ENCODE measurements around the gene NEUROD6. TPM values are rescaled to one million over a fixed set of nuclear protein-coding genes. Genes with fewer than 3 reads are reported as not detected.

Gene NEUROD6
- total RNA-seq, 1 experiment from 2014 or later, result not detected

DNA sequence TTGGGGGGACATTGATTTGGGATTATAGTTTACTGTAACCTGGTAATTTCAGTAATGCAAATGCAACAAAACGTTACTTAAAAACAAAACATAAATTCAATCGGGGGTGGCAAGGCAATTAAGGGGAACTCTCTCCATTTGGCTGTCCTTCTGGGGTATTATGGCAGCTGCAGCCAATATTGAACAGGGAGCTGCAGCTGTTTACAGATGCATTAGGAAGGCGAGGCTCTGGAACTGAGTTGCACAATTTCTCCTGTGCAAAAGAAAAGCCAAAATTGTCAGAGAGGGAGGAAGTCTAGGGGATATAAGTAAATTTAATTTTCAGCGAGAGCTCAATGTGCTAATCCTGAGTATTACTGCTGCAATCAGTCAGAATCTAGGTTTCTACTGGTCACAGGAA is 36.1 kb downstream of the NEUROD6 start:
- in situ Hi-C loops (cut with HindIII; ENCODE audit: low pct_unique_long_range_greater_than_20kb, low sequenced_read_pairs) (no loop called here), intact Hi-C loops (cut with micrococcal nuclease; ENCODE audit: unreplicated experiment) (no loop called here)
- no peaks in the 10 kb centered on the region for H3K36me3 ChIP-seq (ENCODE audit: control insufficient read depth, insufficient read depth, low read length)
- peaks cover 4% of the 10 kb centered on the region; the same call in 1 of the 2 replicates for H3K27me3 ChIP-seq (ENCODE audit: control insufficient read depth, insufficient read depth, low read length)
- DNase-seq (ENCODE audit: low read depth, low spot score) (no peak), ATAC-seq (no peak)
- POLR2A ChIA-PET, result no interaction called here
- H3K4me1 ChIP-seq (ENCODE audit: control insufficient read depth, insufficient read depth, low read length), result no peaks in the 10 kb centered on the region
- CTCF ChIA-PET, result no interaction called here
- H3K9me3 ChIP-seq (ENCODE audit: control insufficient read depth, insufficient read depth, low read depth, low read length), result no peaks in the 10 kb centered on the region
- no peak overlapping the region for H3K4me3 ChIP-seq (ENCODE audit: low read depth in 2 of 2, low read length in 2 of 2)
- BruUV-seq (replicated peaks), result no TSS peak
- H3K27ac ChIP-seq (ENCODE audit: low read length), result no peak overlapping the region
- TF ChIP-seq, protein P1, sequence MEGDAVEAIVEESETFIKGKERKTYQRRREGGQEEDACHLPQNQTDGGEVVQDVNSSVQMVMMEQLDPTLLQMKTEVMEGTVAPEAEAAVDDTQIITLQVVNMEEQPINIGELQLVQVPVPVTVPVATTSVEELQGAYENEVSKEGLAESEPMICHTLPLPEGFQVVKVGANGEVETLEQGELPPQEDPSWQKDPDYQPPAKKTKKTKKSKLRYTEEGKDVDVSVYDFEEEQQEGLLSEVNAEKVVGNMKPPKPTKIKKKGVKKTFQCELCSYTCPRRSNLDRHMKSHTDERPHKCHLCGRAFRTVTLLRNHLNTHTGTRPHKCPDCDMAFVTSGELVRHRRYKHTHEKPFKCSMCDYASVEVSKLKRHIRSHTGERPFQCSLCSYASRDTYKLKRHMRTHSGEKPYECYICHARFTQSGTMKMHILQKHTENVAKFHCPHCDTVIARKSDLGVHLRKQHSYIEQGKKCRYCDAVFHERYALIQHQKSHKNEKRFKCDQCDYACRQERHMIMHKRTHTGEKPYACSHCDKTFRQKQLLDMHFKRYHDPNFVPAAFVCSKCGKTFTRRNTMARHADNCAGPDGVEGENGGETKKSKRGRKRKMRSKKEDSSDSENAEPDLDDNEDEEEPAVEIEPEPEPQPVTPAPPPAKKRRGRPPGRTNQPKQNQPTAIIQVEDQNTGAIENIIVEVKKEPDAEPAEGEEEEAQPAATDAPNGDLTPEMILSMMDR (IDR thresholded peaks at IDR 0.05), result no peak
- TF ChIP-seq TCF7L2 (IDR thresholded peaks at IDR 0.05; ENCODE audit: low read depth, low read length) (no peak), SIN3A (IDR thresholded peaks at IDR 0.05; ENCODE audit: borderline replicate concordance, insufficient read depth, low read depth, low read length) (no peak), POLR2AphosphoS5 (IDR thresholded peaks at IDR 0.05; ENCODE audit: low read depth, low read length) (no peak)
- TF ChIP-seq, protein P2, sequence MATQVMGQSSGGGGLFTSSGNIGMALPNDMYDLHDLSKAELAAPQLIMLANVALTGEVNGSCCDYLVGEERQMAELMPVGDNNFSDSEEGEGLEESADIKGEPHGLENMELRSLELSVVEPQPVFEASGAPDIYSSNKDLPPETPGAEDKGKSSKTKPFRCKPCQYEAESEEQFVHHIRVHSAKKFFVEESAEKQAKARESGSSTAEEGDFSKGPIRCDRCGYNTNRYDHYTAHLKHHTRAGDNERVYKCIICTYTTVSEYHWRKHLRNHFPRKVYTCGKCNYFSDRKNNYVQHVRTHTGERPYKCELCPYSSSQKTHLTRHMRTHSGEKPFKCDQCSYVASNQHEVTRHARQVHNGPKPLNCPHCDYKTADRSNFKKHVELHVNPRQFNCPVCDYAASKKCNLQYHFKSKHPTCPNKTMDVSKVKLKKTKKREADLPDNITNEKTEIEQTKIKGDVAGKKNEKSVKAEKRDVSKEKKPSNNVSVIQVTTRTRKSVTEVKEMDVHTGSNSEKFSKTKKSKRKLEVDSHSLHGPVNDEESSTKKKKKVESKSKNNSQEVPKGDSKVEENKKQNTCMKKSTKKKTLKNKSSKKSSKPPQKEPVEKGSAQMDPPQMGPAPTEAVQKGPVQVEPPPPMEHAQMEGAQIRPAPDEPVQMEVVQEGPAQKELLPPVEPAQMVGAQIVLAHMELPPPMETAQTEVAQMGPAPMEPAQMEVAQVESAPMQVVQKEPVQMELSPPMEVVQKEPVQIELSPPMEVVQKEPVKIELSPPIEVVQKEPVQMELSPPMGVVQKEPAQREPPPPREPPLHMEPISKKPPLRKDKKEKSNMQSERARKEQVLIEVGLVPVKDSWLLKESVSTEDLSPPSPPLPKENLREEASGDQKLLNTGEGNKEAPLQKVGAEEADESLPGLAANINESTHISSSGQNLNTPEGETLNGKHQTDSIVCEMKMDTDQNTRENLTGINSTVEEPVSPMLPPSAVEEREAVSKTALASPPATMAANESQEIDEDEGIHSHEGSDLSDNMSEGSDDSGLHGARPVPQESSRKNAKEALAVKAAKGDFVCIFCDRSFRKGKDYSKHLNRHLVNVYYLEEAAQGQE (IDR thresholded peaks at IDR 0.05; ENCODE audit: insufficient read depth in 1 of 2, low read depth in 2 of 2, low read length in 1 of 2), result no peak

DNA sequence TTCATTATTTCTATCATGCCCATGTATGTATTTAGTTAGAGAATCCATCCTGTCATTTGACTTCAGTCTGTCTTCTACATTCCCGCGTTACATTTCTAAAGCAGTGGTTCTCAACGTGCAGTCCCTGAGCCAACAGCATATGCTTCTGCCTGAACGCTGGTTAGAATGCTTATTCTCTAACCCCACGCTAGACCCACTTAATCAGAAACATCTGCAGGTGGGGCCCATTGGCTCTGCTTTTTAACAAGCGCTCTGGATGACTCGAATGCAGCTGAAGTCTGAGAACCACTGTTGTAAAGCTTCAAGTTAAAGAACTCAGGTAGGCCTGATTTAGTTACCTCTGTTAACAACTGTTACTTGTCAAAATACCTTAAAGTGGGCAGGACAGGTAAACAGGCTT is 38.2 kb downstream of the NEUROD6 start:
- no TSS peak for BruUV-seq (replicated peaks)

More for the DNA sequence above, 38.2 kb downstream of the NEUROD6 start:
- DNase-seq (ENCODE audit: low read depth, low spot score) (no peak), ATAC-seq (no peak)
- POLR2A ChIA-PET, result no interaction called here
- TF ChIP-seq SIN3A (IDR thresholded peaks at IDR 0.05; ENCODE audit: borderline replicate concordance, insufficient read depth, low read depth, low read length) (no peak), TCF7L2 (IDR thresholded peaks at IDR 0.05; ENCODE audit: low read depth, low read length) (no peak), POLR2AphosphoS5 (IDR thresholded peaks at IDR 0.05; ENCODE audit: low read depth, low read length) (no peak)
- TF ChIP-seq, protein P1 (IDR thresholded peaks at IDR 0.05), result no peak
- TF ChIP-seq, protein P2 (IDR thresholded peaks at IDR 0.05; ENCODE audit: insufficient read depth in 1 of 2, low read depth in 2 of 2, low read length in 1 of 2), result no peak
- H3K27me3 ChIP-seq (ENCODE audit: control insufficient read depth, insufficient read depth, low read length), result peaks cover 4% of the 10 kb centered on the region; the same call in 1 of the 2 replicates
- H3K4me1 ChIP-seq (ENCODE audit: control insufficient read depth, insufficient read depth, low read length), result no peaks in the 10 kb centered on the region
- no peaks in the 10 kb centered on the region for H3K36me3 ChIP-seq (ENCODE audit: control insufficient read depth, insufficient read depth, low read length)
- H3K27ac ChIP-seq (ENCODE audit: low read length), result no peak overlapping the region
- intact Hi-C loops (cut with micrococcal nuclease; ENCODE audit: unreplicated experiment), result no loop called here
- no peak overlapping the region for H3K4me3 ChIP-seq (ENCODE audit: low read depth in 2 of 2, low read length in 2 of 2)
- no peaks in the 10 kb centered on the region for H3K9me3 ChIP-seq (ENCODE audit: control insufficient read depth, insufficient read depth, low read depth, low read length)
- CTCF ChIA-PET, result no interaction called here
- in situ Hi-C loops (cut with HindIII; ENCODE audit: low pct_unique_long_range_greater_than_20kb, low sequenced_read_pairs), result no loop called here

All from Panc1 (cell line).